RWPE1 (cell line): Measurements from ENCODE around the gene TJAP1.
A peak's percentile ranks its signal among the peaks of the same experiment; 100 is the strongest.

Source experiments
- CTCF ChIA-PET: fragments of 350-600 bp; sonication (Branson Sonifier 250); formaldehyde crosslinking; extraction: SDS; loops from one replicate; lab custom pipeline; 2021; lab: Yijun Ruan, JAX
- POLR2A ChIA-PET: fragments of 400-600 bp; formaldehyde crosslinking; extraction: SDS; loops from one replicate; lab custom pipeline; 2020; ENCODE audit warnings: antibody characterized with exemption; ENCODE audit not compliant: low non-redundant PET; lab: Yijun Ruan, JAX
- DNase-seq: peaks from one replicate; pipeline ENCODE4 v3.0.0; 2012; ENCODE audit warnings: low spot score
- H3K27ac ChIP-seq: fragments of 450-650 bp; 2 replicates; pipeline ENCODE4 v1.5.1; 2017
- CTCF ChIP-seq: fragments of 450-650 bp; conservative IDR thresholded peaks from 2 replicates; pipeline ENCODE4 v1.5.1; 2017; ENCODE audit warnings: low read depth, mild to moderate bottlenecking

Gene TJAP1

GRCh38 chr6:43500921-43501320 lies 23.6 kb downstream of the TJAP1 start:
- CTCF ChIA-PET = interaction anchor here (0.6 to 1.7 kb wide), 3 partner anchors 8 to 47 kb away, joined by 3 to 9 read pairs (median 3); no protein-coding TSS in a partner anchor
- TF ChIP-seq CTCF = no peak
- no peak for DNase-seq
- H3K27ac ChIP-seq = peak overlapping the region; percentile 28
- POLR2A ChIA-PET = interaction anchor here (1.0 kb wide), 1 partner anchor 9 kb away, joined by 4 read pairs; the partner anchor contains the start of gene LRRC73

DNA sequence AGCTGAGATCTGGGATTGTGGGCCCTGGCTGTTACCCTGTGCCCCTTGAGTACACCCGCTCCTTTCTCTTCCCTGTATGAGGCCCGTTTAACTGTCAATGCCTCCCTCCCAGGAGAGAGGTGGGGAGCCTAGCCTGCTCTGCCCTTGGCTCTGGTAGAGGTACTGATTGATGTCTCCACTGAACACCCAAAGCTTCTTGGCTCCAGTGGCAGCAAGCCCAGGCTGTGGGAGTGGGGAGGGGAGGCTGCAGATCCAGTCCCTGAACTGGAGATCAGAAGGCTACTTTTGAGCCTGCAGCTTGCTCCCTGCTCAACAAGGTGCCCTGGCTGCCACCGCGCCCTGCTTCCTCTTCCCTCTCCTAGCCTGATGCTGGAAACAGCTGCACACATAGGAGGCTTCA lies 25.3 kb downstream of the TJAP1 start:
- peak overlapping the region; percentile 36 for H3K27ac ChIP-seq
- no peak for DNase-seq
- POLR2A ChIA-PET = no interaction called here
- CTCF ChIA-PET = no interaction called here
- TF ChIP-seq CTCF = no peak

- no peak for TF ChIP-seq CTCF
- DNase-seq = no peak
- POLR2A ChIA-PET = no interaction called here
- H3K27ac ChIP-seq = peak overlapping the region; percentile 36
- CTCF ChIA-PET = interaction anchor here (1.2 kb wide), 1 partner anchor 49 kb away, joined by 4 read pairs; no protein-coding TSS in a partner anchor
These were observed 26.1 kb downstream of the TJAP1 start for GRCh38 chr6:43503443-43503842.

- peak overlapping the region; percentile 36 for H3K27ac ChIP-seq
- ChIA-PET CTCF (interaction anchor here (0.6 to 3.7 kb wide), 5 partner anchors 9 to 208 kb away, joined by 3 to 39 read pairs (median 4); no protein-coding TSS in a partner anchor), POLR2A (no interaction called here)
- no peak for TF ChIP-seq CTCF
- DNase-seq = no peak
These were observed 27.6 kb downstream of the TJAP1 start for GRCh38 chr6:43504756-43505593.

GRCh38 chr6:43505718-43506117 lies 28.3 kb downstream of the TJAP1 start:
- TF ChIP-seq CTCF = no peak
- DNase-seq = no peak
- ChIA-PET POLR2A (no interaction called here), CTCF (interaction anchor here (0.5 to 3.7 kb wide), 11 partner anchors 10 to 319 kb away, joined by 3 to 39 read pairs (median 5); partner anchors contain the start of gene DNPH1)
- H3K27ac ChIP-seq = peak overlapping the region; percentile 36

DNA sequence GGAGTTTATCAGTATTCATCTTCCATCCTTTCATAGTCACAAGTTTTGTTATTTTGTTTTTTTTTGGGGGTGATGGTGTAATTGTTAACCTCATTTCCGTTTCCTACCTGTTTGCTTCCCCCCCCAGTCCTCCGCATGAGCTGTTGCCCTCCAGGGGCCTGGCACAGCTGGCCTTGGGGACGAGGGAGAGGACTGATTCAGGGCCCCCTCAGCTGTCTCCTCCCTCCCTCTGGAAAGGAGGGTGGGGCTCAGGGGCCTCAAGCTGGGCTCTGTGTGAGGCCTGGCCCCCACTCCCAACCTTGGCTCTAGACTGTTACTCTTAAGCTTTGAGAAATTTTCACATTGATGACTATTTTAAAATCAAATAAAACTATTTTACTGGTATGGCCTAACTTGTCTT lies 28.8 kb downstream of the TJAP1 start:
- no peak for DNase-seq
- TF ChIP-seq CTCF = no peak
- ChIA-PET CTCF (interaction anchor here (0.5 to 3.7 kb wide), 17 partner anchors 10 to 918 kb away, joined by 3 to 39 read pairs (median 5); partner anchors contain the start of gene DNPH1), POLR2A (no interaction called here)
- peak overlapping the region; percentile 36 for H3K27ac ChIP-seq
